ENCODE results near the gene TENM3. TPM values are rescaled to one million over a fixed set of nuclear protein-coding genes. Genes with fewer than 3 reads are reported as not detected.

TENM3 gene
- total RNA-seq, 2 experiments from 2014 or later: not detected

GRCh38 chr4:182825786-182826185 lies 582.6 kb downstream of the TENM3 start:
- intact Hi-C loops (cut with micrococcal nuclease): no loop called here
- ATAC-seq (no peak), DNase-seq (no peak)
- ChIA-PET CTCF (no interaction called here), POLR2A (interaction anchor here (0.7 kb wide), 1 partner anchor 20 kb away, joined by 3 read pairs; no protein-coding TSS in a partner anchor)
- TF ChIP-seq CTCF (IDR thresholded peaks at IDR 0.05): no peak
- H3K9me3 Mint-ChIP-seq: no peaks in the 10 kb centered on the region
- no peaks in the 10 kb centered on the region for H3K36me3 Mint-ChIP-seq (ENCODE audit: low read depth)
- peaks cover 16% of the 10 kb centered on the region for H3K27me3 Mint-ChIP-seq
- H3K4me1 Mint-ChIP-seq (ENCODE audit: low read depth): peaks cover 8% of the 10 kb centered on the region
- no peak overlapping the region for H3K4me3 Mint-ChIP-seq
- H3K27ac Mint-ChIP-seq: no peak overlapping the region

GRCh38 chr4:182826391-182826790 lies 583.2 kb downstream of the TENM3 start:
- CTCF ChIA-PET: no interaction called here
- Mint-ChIP-seq H3K9me3 (no peaks in the 10 kb centered on the region), H3K27me3 (peaks cover 20% of the 10 kb centered on the region), H3K4me1 (ENCODE audit: low read depth) (peaks cover 8% of the 10 kb centered on the region), H3K36me3 (ENCODE audit: low read depth) (no peaks in the 10 kb centered on the region), H3K4me3 (no peak overlapping the region), H3K27ac (no peak overlapping the region)
- DNase-seq: peak; percentile 47
- intact Hi-C loops (cut with micrococcal nuclease): no loop called here
- TF ChIP-seq CTCF (IDR thresholded peaks at IDR 0.05): no peak
- peak; percentile 72 for ATAC-seq
- POLR2A ChIA-PET: no interaction called here

- Mint-ChIP-seq H3K27me3 (peaks cover 20% of the 10 kb centered on the region), H3K36me3 (ENCODE audit: low read depth) (no peaks in the 10 kb centered on the region), H3K27ac (no peak overlapping the region), H3K9me3 (no peaks in the 10 kb centered on the region), H3K4me3 (no peak overlapping the region), H3K4me1 (ENCODE audit: low read depth) (peaks cover 8% of the 10 kb centered on the region)
- POLR2A ChIA-PET: no interaction called here
- intact Hi-C loops (cut with micrococcal nuclease): no loop called here
- CTCF ChIA-PET: no interaction called here
- no peak for DNase-seq
- no peak for ATAC-seq
- TF ChIP-seq CTCF (IDR thresholded peaks at IDR 0.05): no peak
Measured at GRCh38 chr4:182827166-182827565, 584.0 kb downstream of the TENM3 start.

- intact Hi-C loops (cut with micrococcal nuclease): no loop called here
- H3K27ac Mint-ChIP-seq: no peak overlapping the region
Measured at GRCh38 chr4:182827954-182828353, 584.8 kb downstream of the TENM3 start.

More at GRCh38 chr4:182827954-182828353, 584.8 kb downstream of the TENM3 start:
- H3K4me1 Mint-ChIP-seq (ENCODE audit: low read depth): peaks cover 8% of the 10 kb centered on the region
- H3K9me3 Mint-ChIP-seq: no peaks in the 10 kb centered on the region
- POLR2A ChIA-PET: no interaction called here
- DNase-seq: no peak
- no peak for ATAC-seq
- CTCF ChIA-PET: no interaction called here
- H3K4me3 Mint-ChIP-seq: no peak overlapping the region
- H3K27me3 Mint-ChIP-seq: peaks cover 24% of the 10 kb centered on the region
- no peak for TF ChIP-seq CTCF (IDR thresholded peaks at IDR 0.05)
- no peaks in the 10 kb centered on the region for H3K36me3 Mint-ChIP-seq (ENCODE audit: low read depth)

Measured in activated CD8-positive, alpha-beta T cell treated with anti-CD3 and anti-CD28 coated beads for 36 hours (primary cell).